ENCODE data around the gene PIK3R5.

The PIK3R5 gene

GRCh38 chr17:8889458-8890210 lies 75.9 kb downstream of the PIK3R5 start:
- H3K27me3 ChIP-seq (ENCODE audit: control insufficient read depth, low read length): peaks cover 4% of the 10 kb centered on the region; the same call in 1 of the 2 replicates
- H3F3A ChIP-seq (ENCODE audit: control insufficient read depth, insufficient read depth): no peaks in the 10 kb centered on the region
- no peak overlapping the region for H3K4me3 ChIP-seq (ENCODE audit: low read length)
- H3K27ac ChIP-seq (ENCODE audit: low read depth, low read length): no peak overlapping the region
- H3K9me3 ChIP-seq (ENCODE audit: control insufficient read depth, insufficient read depth, low read length): no peaks in the 10 kb centered on the region
- no peaks in the 10 kb centered on the region for H3K9me2 ChIP-seq (replicated peaks; ENCODE audit: control insufficient read depth, low read length)
- TF ChIP-seq, protein P1, sequence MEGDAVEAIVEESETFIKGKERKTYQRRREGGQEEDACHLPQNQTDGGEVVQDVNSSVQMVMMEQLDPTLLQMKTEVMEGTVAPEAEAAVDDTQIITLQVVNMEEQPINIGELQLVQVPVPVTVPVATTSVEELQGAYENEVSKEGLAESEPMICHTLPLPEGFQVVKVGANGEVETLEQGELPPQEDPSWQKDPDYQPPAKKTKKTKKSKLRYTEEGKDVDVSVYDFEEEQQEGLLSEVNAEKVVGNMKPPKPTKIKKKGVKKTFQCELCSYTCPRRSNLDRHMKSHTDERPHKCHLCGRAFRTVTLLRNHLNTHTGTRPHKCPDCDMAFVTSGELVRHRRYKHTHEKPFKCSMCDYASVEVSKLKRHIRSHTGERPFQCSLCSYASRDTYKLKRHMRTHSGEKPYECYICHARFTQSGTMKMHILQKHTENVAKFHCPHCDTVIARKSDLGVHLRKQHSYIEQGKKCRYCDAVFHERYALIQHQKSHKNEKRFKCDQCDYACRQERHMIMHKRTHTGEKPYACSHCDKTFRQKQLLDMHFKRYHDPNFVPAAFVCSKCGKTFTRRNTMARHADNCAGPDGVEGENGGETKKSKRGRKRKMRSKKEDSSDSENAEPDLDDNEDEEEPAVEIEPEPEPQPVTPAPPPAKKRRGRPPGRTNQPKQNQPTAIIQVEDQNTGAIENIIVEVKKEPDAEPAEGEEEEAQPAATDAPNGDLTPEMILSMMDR (IDR thresholded peaks at IDR 0.05; ENCODE audit: low read depth, low read length, poor library complexity, severe bottlenecking): no peak
- no peak for TF ChIP-seq EZH2phosphoT487 (IDR thresholded peaks at IDR 0.05; ENCODE audit: borderline replicate concordance, low read length)
- H3K4me1 ChIP-seq (ENCODE audit: control insufficient read depth, low read length): no peaks in the 10 kb centered on the region
- H4K20me1 ChIP-seq (ENCODE audit: control insufficient read depth, insufficient read depth, low read depth, low read length): no peaks in the 10 kb centered on the region
- no peaks in the 10 kb centered on the region for H3K79me2 ChIP-seq (ENCODE audit: control insufficient read depth, low read length)
- H3K4me2 ChIP-seq (ENCODE audit: low read length): no peak overlapping the region
- H3K36me3 ChIP-seq (ENCODE audit: control insufficient read depth, low read length): no peaks in the 10 kb centered on the region

DNA sequence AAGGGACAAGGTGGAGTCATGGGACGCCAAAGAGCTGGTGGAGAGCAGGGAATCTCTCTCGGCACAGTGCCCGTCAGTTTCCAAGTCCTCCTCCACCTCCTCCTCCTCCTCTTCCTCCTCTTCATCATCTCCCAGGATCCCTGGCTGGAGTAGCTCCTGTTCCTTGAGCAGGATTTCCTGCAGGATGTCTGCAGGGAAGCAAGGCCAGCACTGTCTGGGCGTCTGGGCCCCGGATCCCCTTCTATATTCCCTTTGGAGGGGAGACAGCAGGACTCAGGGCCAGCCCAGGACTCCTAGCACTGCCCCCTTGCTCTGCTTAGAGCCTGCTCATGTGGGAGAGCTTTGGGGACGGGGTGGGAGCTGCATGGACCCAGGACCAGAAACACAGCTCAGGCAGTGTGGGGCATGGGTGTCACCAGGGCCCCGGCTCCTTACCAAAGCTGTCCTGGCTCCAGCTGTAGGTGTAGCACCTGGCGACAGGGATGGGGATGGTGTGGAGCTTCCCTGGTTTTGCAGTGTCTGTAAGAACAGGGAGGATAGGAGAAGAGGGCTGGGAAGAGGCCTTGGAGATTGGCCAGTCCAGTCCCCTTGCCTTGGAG lies 76.7 kb downstream of the PIK3R5 start:
- Histone ChIP-seq H3K4me1 (ENCODE audit: control insufficient read depth, low read length) (no peaks in the 10 kb centered on the region), H3F3A (ENCODE audit: control insufficient read depth, insufficient read depth) (no peaks in the 10 kb centered on the region), H3K4me3 (ENCODE audit: low read length) (no peak overlapping the region), H3K27ac (ENCODE audit: low read depth, low read length) (no peak overlapping the region), H3K36me3 (ENCODE audit: control insufficient read depth, low read length) (no peaks in the 10 kb centered on the region), H3K9me2 (replicated peaks; ENCODE audit: control insufficient read depth, low read length) (no peaks in the 10 kb centered on the region), H3K79me2 (ENCODE audit: control insufficient read depth, low read length) (no peaks in the 10 kb centered on the region), H3K27me3 (ENCODE audit: control insufficient read depth, low read length) (peaks cover 4% of the 10 kb centered on the region; the same call in 1 of the 2 replicates), H4K20me1 (ENCODE audit: control insufficient read depth, insufficient read depth, low read depth, low read length) (no peaks in the 10 kb centered on the region), H3K9me3 (ENCODE audit: control insufficient read depth, insufficient read depth, low read length) (no peaks in the 10 kb centered on the region), H3K4me2 (ENCODE audit: low read length) (no peak overlapping the region)
- no peak for TF ChIP-seq EZH2phosphoT487 (IDR thresholded peaks at IDR 0.05; ENCODE audit: borderline replicate concordance, low read length)
- TF ChIP-seq, protein P1 (IDR thresholded peaks at IDR 0.05; ENCODE audit: low read depth, low read length, poor library complexity, severe bottlenecking): no peak

GRCh38 chr17:8887834-8888703 lies 77.4 kb downstream of the PIK3R5 start:
- no peak overlapping the region for H3K4me3 ChIP-seq (ENCODE audit: low read length)
- no peaks in the 10 kb centered on the region for H3K36me3 ChIP-seq (ENCODE audit: control insufficient read depth, low read length)
- H3K4me1 ChIP-seq (ENCODE audit: control insufficient read depth, low read length): no peaks in the 10 kb centered on the region
- no peaks in the 10 kb centered on the region for H3K9me3 ChIP-seq (ENCODE audit: control insufficient read depth, insufficient read depth, low read length)
- no peak overlapping the region for H3K4me2 ChIP-seq (ENCODE audit: low read length)
- H3K79me2 ChIP-seq (ENCODE audit: control insufficient read depth, low read length): no peaks in the 10 kb centered on the region
- H3K27ac ChIP-seq (ENCODE audit: low read depth, low read length): no peak overlapping the region
- peaks cover 4% of the 10 kb centered on the region; the same call in 1 of the 2 replicates for H3K27me3 ChIP-seq (ENCODE audit: control insufficient read depth, low read length)
- no peaks in the 10 kb centered on the region for H3K9me2 ChIP-seq (replicated peaks; ENCODE audit: control insufficient read depth, low read length)
- H4K20me1 ChIP-seq (ENCODE audit: control insufficient read depth, insufficient read depth, low read depth, low read length): no peaks in the 10 kb centered on the region
- H3F3A ChIP-seq (ENCODE audit: control insufficient read depth, insufficient read depth): no peaks in the 10 kb centered on the region
- TF ChIP-seq, protein P1 (IDR thresholded peaks at IDR 0.05; ENCODE audit: low read depth, low read length, poor library complexity, severe bottlenecking): no peak
- TF ChIP-seq EZH2phosphoT487 (IDR thresholded peaks at IDR 0.05; ENCODE audit: borderline replicate concordance, low read length): no peak

All from DOHH2 (cell line).